MV-4-11 (cell line): ENCODE measurements around the gene MYO10.
A peak's percentile ranks its signal among the peaks of the same experiment; 100 is the strongest.
"Not testable (repeated sequence)": the region's sequence is repeated elsewhere in the genome, so short reads cannot be mapped to it uniquely, and the experiment has no call there.

ENCODE experiments used
- DNase-seq: peaks from one replicate; lab custom pipeline; 2025; lab: John Stamatoyannopoulos, UW

MYO10 gene

GRCh38 chr5:16862777-16863176 lies 73.3 kb downstream of the MYO10 start:
- DNase-seq: no peak

GRCh38 chr5:16859346-16859745 lies 76.7 kb downstream of the MYO10 start:
- no peak for DNase-seq

GRCh38 chr5:16858151-16858550 lies 77.9 kb downstream of the MYO10 start:
- DNase-seq: no peak

GRCh38 chr5:16857635-16858034 lies 78.5 kb downstream of the MYO10 start:
- DNase-seq: no peak

- DNase-seq: no peak
Measured at GRCh38 chr5:16856531-16856930, 79.6 kb downstream of the MYO10 start.

- DNase-seq: no peak
Measured at GRCh38 chr5:16855898-16856297, 80.2 kb downstream of the MYO10 start.

- no peak for DNase-seq
Measured at GRCh38 chr5:16855485-16855884, 80.6 kb downstream of the MYO10 start.

GRCh38 chr5:16854351-16854750 lies 81.7 kb downstream of the MYO10 start:
- DNase-seq: no peak

- DNase-seq: no peak
Measured at GRCh38 chr5:16853518-16853917, 82.6 kb downstream of the MYO10 start.

GRCh38 chr5:16852251-16853005 lies 83.7 kb downstream of the MYO10 start:
- no peak for DNase-seq

GRCh38 chr5:16849775-16850174 lies 86.3 kb downstream of the MYO10 start:
- DNase-seq: no peak

GRCh38 chr5:16849181-16849580 lies 86.9 kb downstream of the MYO10 start:
- no peak for DNase-seq

- no peak for DNase-seq
Measured at GRCh38 chr5:16844952-16845351, 91.1 kb downstream of the MYO10 start.

GRCh38 chr5:16842896-16843295 lies 93.2 kb downstream of the MYO10 start:
- DNase-seq: peak; percentile 74

- DNase-seq: no peak
Measured at GRCh38 chr5:16841416-16841815, 94.7 kb downstream of the MYO10 start.

GRCh38 chr5:16837305-16837704 lies 98.8 kb downstream of the MYO10 start:
- no peak for DNase-seq

GRCh38 chr5:16834029-16834428 lies 102.1 kb downstream of the MYO10 start:
- DNase-seq: no peak

GRCh38 chr5:16831326-16831725 lies 104.8 kb downstream of the MYO10 start:
- not testable (repeated sequence) for DNase-seq

GRCh38 chr5:16827755-16828154 lies 108.3 kb downstream of the MYO10 start:
- DNase-seq: no peak

GRCh38 chr5:16826379-16827125 lies 109.5 kb downstream of the MYO10 start:
- DNase-seq: no peak

GRCh38 chr5:16819522-16820167 lies 116.4 kb downstream of the MYO10 start:
- DNase-seq: no peak

GRCh38 chr5:16815432-16815831 lies 120.7 kb downstream of the MYO10 start:
- DNase-seq: no peak

GRCh38 chr5:16812911-16813310 lies 123.2 kb downstream of the MYO10 start:
- DNase-seq: no peak
